Fibroblast of lung (primary cell): Measurements from ENCODE around the gene CHD9. TPM values are rescaled to one million over a fixed set of nuclear protein-coding genes. Genes with fewer than 3 reads are reported as not detected.

Experiments used
- DNase-seq, 2 donors: peaks; one replicate each; pipeline versions ENCODE4 v3.0.0 to v3.0.0-alpha.2; 2010; ENCODE audit warnings: low read depth in 2 of 2
- H2AFZ ChIP-seq: 2 replicates; pipeline ENCODE4 v1.5.1; 2012; ENCODE audit warnings: low read length, control low read depth, inconsistent platforms
- H3K27ac ChIP-seq: 2 replicates; pipeline ENCODE4 v1.5.1; 2011; ENCODE audit warnings: low read length, control low read depth; ENCODE audit not compliant: insufficient read depth
- H3K27me3 ChIP-seq: 2 replicates; pipeline ENCODE4 v1.5.1; 2011; ENCODE audit warnings: mild to moderate bottlenecking, low read length; ENCODE audit not compliant: control insufficient read depth, insufficient read depth
- H3K36me3 ChIP-seq: 2 replicates; pipeline ENCODE4 v1.5.1; 2011; ENCODE audit warnings: low read length; ENCODE audit not compliant: control insufficient read depth, insufficient read depth
- H3K4me1 ChIP-seq: 2 replicates; pipeline ENCODE4 v1.5.1; 2011; ENCODE audit warnings: low read length; ENCODE audit not compliant: control insufficient read depth, insufficient read depth; ENCODE audit errors: extremely low read depth
- H3K4me2 ChIP-seq: 2 replicates; pipeline ENCODE4 v1.5.1; 2011; ENCODE audit warnings: low read length, control low read depth; ENCODE audit not compliant: insufficient read depth; ENCODE audit errors: extremely low read depth
- H3K4me3 ChIP-seq, 4 experiments: fragments of 200-600 bp in 1 of 4; sonication (generic) in 1 of 4; replicated peaks in 1 of 4; 2 replicates each; pipeline ENCODE4 v1.5.1; 2011 to 2016; ENCODE audit warnings: low read length in 4 of 4, low read depth in 3 of 4, mild to moderate bottlenecking in 3 of 4, control low read depth in 2 of 4, inconsistent platforms in 1 of 4, mixed read lengths in 1 of 4; ENCODE audit not compliant: insufficient read depth in 1 of 4; ENCODE audit errors: control extremely low read depth in 1 of 4
- H3K79me2 ChIP-seq: 2 replicates; pipeline ENCODE4 v1.5.1; 2012; ENCODE audit warnings: mild to moderate bottlenecking, low read length, inconsistent platforms; ENCODE audit not compliant: control insufficient read depth, insufficient read depth
- H3K9ac ChIP-seq: 2 replicates; pipeline ENCODE4 v1.5.1; 2011; ENCODE audit warnings: mild to moderate bottlenecking, low read length, control low read depth; ENCODE audit not compliant: insufficient read depth
- H3K9me3 ChIP-seq: 2 replicates; pipeline ENCODE4 v1.5.1; 2012; ENCODE audit warnings: low read depth, low read length; ENCODE audit not compliant: control insufficient read depth, insufficient read depth
- H4K20me1 ChIP-seq: 2 replicates; pipeline ENCODE4 v1.5.1; 2011; ENCODE audit warnings: low read length; ENCODE audit not compliant: control insufficient read depth, insufficient read depth; ENCODE audit errors: extremely low read depth
- EZH2 ChIP-seq: IDR thresholded peaks from 2 replicates; pipeline ENCODE4 v1.5.1; 2012; ENCODE audit warnings: low read length, control low read depth, mild to moderate bottlenecking; ENCODE audit errors: missing control alignments
- polyA plus RNA-seq, 2 donors: library from polyadenylated mRNA; depleted of rRNA in 1 of 2; stranded (reverse) in 1 of 2; unstranded in 1 of 2; fragments of >200 nt; gene quantifications; 2 replicates each; pipeline ENCODE4 v1.2.1, GENCODE V29; 2011 to 2012; ENCODE audit warnings: missing spikeins in 1 of 2
- total RNA-seq: library from RNA; depleted of rRNA; stranded (reverse); fragments of >200 nt; gene quantifications from 2 replicates; pipeline ENCODE4 v1.2.1, GENCODE V29; 2014
- TF ChIP-seq, protein P1 (sequence below), 2 donors: IDR thresholded peaks in 1 of 2; conservative IDR thresholded peaks in 1 of 2; 1 replicate in 1 of 2; 2 replicates in 1 of 2; pipeline ENCODE4 v1.5.1; 2011 to 2012; ENCODE audit warnings: low read length in 2 of 2, control low read depth in 1 of 2, inconsistent platforms in 1 of 2, low read depth in 1 of 2, mild to moderate bottlenecking in 1 of 2

CHD9 gene
- total and polyA plus RNA-seq, 2 donors (not counting 1 experiment from before 2014, with no cell fraction given) = 32.9 to 60.9 TPM

DNA sequence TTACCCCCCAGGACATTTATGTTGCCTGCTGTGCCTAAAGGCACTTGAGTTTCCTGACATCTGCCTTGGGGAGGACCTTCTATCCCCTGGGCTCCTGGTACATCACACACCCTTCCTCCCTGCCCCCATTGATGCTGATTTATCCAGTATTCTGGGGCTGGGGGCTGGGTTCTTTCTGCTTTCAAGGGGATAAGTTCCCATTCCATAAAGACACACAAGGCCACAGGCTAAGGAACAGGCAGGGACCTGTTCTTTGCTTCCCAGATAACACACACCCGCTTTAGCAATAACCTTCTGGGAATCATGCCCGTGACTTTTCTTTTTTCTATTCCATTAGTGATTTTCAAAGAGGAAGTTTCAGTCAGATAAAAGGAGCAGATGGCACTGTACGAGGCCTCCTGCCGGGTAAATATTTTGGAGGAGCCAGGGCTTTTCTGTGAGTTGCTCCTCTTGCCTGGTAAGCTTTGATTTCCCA lies 30.6 kb downstream of the CHD9 start:
- Histone ChIP-seq H3K27ac (peak overlapping the region; percentile 37), H3K9ac (no peak overlapping the region)

DNA sequence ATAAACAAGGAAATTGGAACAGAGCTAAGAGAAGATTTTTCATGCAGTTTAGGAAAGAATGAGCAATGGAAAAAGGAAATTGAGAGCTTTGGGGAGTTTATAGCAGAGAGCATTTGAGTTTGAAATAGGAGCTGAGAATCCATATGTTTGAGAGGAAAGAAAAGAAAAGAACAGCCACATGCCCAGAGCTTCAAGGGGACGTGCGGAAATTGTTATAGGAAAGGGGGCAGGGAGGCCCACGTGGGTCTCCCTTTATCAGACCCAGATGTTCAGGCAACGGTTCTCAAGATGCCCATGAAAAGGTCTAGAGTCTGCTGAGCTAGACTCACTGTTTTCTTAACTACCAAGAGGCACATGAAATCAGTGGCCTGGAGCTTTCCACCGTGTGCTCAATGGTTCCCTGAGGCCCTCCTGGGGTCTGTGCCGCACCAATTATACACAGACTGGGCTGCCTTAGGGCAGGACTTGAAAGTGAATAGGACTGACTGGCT lies 31.2 kb downstream of the CHD9 start:
- Histone ChIP-seq H3K36me3 (no peaks in the 10 kb centered on the region), H4K20me1 (no peaks in the 10 kb centered on the region), H3K4me1 (peaks cover 28% of the 10 kb centered on the region), H3K9me3 (no peaks in the 10 kb centered on the region), H3K27me3 (no peaks in the 10 kb centered on the region), H3K4me3 (no peak overlapping the region), H3K9ac (no peak overlapping the region), H2AFZ (no peak overlapping the region), H3K79me2 (no peaks in the 10 kb centered on the region), H3K27ac (peak overlapping the region; percentile 37), H3K4me2 (no peak overlapping the region)
- peak; percentile 14 to 39 for DNase-seq
- TF ChIP-seq, protein P1, sequence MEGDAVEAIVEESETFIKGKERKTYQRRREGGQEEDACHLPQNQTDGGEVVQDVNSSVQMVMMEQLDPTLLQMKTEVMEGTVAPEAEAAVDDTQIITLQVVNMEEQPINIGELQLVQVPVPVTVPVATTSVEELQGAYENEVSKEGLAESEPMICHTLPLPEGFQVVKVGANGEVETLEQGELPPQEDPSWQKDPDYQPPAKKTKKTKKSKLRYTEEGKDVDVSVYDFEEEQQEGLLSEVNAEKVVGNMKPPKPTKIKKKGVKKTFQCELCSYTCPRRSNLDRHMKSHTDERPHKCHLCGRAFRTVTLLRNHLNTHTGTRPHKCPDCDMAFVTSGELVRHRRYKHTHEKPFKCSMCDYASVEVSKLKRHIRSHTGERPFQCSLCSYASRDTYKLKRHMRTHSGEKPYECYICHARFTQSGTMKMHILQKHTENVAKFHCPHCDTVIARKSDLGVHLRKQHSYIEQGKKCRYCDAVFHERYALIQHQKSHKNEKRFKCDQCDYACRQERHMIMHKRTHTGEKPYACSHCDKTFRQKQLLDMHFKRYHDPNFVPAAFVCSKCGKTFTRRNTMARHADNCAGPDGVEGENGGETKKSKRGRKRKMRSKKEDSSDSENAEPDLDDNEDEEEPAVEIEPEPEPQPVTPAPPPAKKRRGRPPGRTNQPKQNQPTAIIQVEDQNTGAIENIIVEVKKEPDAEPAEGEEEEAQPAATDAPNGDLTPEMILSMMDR (conservative IDR thresholded peaks at IDR 0.05 in 1 of 2, IDR thresholded peaks at IDR 0.05 in 1 of 2; ENCODE audit: low read depth in 1 of 2, low read length in 2 of 2) = no peak
- TF ChIP-seq EZH2 = no peak

More for the DNA sequence above, 30.6 kb downstream of the CHD9 start:
- Histone ChIP-seq H4K20me1 (no peaks in the 10 kb centered on the region), H3K9me3 (no peaks in the 10 kb centered on the region), H3K79me2 (no peaks in the 10 kb centered on the region), H2AFZ (no peak overlapping the region), H3K36me3 (no peaks in the 10 kb centered on the region), H3K27me3 (no peaks in the 10 kb centered on the region), H3K4me3 (no peak overlapping the region), H3K4me1 (peaks cover 25% of the 10 kb centered on the region), H3K4me2 (no peak overlapping the region)
- peak in 1 of 2 donors; percentile 61 for DNase-seq
- TF ChIP-seq EZH2 = no peak
- TF ChIP-seq, protein P1 (conservative IDR thresholded peaks at IDR 0.05 in 1 of 2, IDR thresholded peaks at IDR 0.05 in 1 of 2; ENCODE audit: low read depth in 1 of 2, low read length in 2 of 2) = no peak

DNA sequence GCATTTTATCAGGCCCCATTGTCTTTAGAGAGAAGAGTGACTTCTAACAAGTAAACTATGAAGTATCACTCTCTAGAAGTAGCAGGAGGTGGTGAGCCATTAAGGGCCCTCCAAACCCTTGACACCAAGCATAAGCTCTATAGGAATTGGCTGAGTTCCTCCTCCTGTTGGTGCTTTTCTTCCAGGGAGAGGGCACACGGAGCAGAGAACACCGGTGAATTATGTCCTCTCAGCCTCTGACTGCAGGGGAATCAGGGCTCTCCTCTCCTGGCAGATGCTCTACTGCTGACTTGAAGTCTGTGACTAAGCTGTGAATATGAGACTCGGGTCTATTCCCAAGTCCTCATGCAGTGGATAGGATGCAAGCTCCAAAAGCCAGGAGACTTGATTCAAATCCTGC lies 32.3 kb downstream of the CHD9 start:
- peaks cover 27% of the 10 kb centered on the region for H3K4me1 ChIP-seq
- H3K9ac ChIP-seq = no peak overlapping the region
- no peaks in the 10 kb centered on the region for H3K79me2 ChIP-seq
- no peak for TF ChIP-seq EZH2
- TF ChIP-seq, protein P1 (conservative IDR thresholded peaks at IDR 0.05 in 1 of 2, IDR thresholded peaks at IDR 0.05 in 1 of 2; ENCODE audit: low read depth in 1 of 2, low read length in 2 of 2) = no peak
- H3K4me3 ChIP-seq = no peak overlapping the region
- no peak overlapping the region for H3K27ac ChIP-seq
- no peaks in the 10 kb centered on the region for H3K27me3 ChIP-seq
- no peaks in the 10 kb centered on the region for H4K20me1 ChIP-seq
- DNase-seq = peak; percentile 40 to 58
- no peak overlapping the region for H2AFZ ChIP-seq
- no peak overlapping the region for H3K4me2 ChIP-seq
- no peaks in the 10 kb centered on the region for H3K9me3 ChIP-seq
- H3K36me3 ChIP-seq = no peaks in the 10 kb centered on the region
